Keratinocyte (primary cell): Measurements from ENCODE around the gene PTPMT1.

Experiments
- CTCF ChIP-seq, 3 experiments: IDR thresholded peaks in 1 of 3; conservative IDR thresholded peaks in 1 of 3; optimal IDR thresholded peaks in 1 of 3; 2 replicates in 2 of 3; 3 replicates in 1 of 3; pipeline versions ENCODE3 to v1.5.1; 2011; ENCODE audit warnings: low read length in 3 of 3, mild to moderate bottlenecking in 3 of 3, moderate library complexity in 2 of 3, control low read depth in 1 of 3, inconsistent platforms in 1 of 3; ENCODE audit not compliant: insufficient read depth in 2 of 3; ENCODE audit errors: extremely low read depth in 1 of 3
- EZH2 ChIP-seq: IDR thresholded peaks from one replicate; pipeline ENCODE4 v1.6.1; 2012; ENCODE audit warnings: inconsistent platforms, mild to moderate bottlenecking, low read length, moderate library complexity

DNA sequence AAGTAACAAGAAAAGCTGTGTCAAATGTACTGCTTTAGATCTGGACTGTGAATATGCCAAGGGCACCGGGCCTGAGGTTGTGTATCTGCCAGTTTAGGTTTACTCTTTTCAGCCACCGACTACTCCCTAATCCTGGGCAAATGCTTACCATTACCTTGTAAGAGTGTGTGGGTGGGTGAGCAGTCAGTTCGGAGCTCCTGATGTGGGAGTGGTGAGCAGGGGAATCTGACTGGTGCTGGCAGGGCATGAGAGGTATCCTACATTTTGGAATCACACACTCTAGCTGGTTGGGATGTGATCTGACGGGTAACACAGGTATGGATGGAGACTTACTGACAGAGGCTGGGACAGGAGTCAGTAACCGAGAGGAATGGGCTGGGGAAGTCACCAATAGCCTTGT is 18.4 kb downstream of the PTPMT1 start:
- TF ChIP-seq CTCF (optimal IDR thresholded peaks at IDR 0.05 in 1 of 3, IDR thresholded peaks at IDR 0.05 in 1 of 3, conservative IDR thresholded peaks at IDR 0.05 in 1 of 3; ENCODE audit: extremely low read depth in 1 of 3, insufficient read depth in 2 of 3, low read length in 3 of 3) = no peak
- no peak for TF ChIP-seq EZH2
